Natural killer cell (primary cell): ENCODE measurements around the gene PREP. TPM values are rescaled to one million over a fixed set of nuclear protein-coding genes. Genes with fewer than 3 reads are reported as not detected.
A peak's percentile ranks its signal among the peaks of the same experiment; 100 is the strongest.

Experiments used
- ATAC-seq, 3 donors: fragments of 150-1000 bp in 2 of 3; fragments of 200-7000 bp in 1 of 3; cut with Tn5 transposase; 1 replicate in 1 of 3; 2 replicates in 2 of 3; pipeline ENCODE4 v1.10.0; 2021; ENCODE audit warnings: mild to moderate bottlenecking in 2 of 3, moderate library complexity in 2 of 3
- DNase-seq, 2 donors: peaks; one replicate each; pipeline versions ENCODE4 v3.0.0 to v3.0.0-alpha.2; 2013 to 2021; ENCODE audit warnings: mixed read lengths in 1 of 2
- H3K27ac ChIP-seq: one replicate; pipeline ENCODE4 v1.5.1; 2013; ENCODE audit warnings: mild to moderate bottlenecking, low read length
- H3K27me3 ChIP-seq: one replicate; pipeline ENCODE4 v1.6.1; 2013; ENCODE audit warnings: low read length; ENCODE audit not compliant: control insufficient read depth, insufficient read depth
- H3K36me3 ChIP-seq: one replicate; pipeline ENCODE4 v1.6.1; 2013; ENCODE audit warnings: low read length; ENCODE audit not compliant: control insufficient read depth, insufficient read depth
- H3K4me1 ChIP-seq: one replicate; pipeline ENCODE4 v1.6.1; 2013; ENCODE audit warnings: low read length; ENCODE audit not compliant: control insufficient read depth, insufficient read depth
- H3K4me3 ChIP-seq: one replicate; pipeline ENCODE4 v1.5.1; 2013; ENCODE audit warnings: low read length
- H3K9me3 ChIP-seq: one replicate; pipeline ENCODE4 v1.6.1; 2013; ENCODE audit warnings: low read length; ENCODE audit not compliant: control insufficient read depth, insufficient read depth
- H3K27ac Mint-ChIP-seq, 2 donors: one replicate each; pipeline ENCODE4 v1.8.0; 2022; ENCODE audit warnings: mild to moderate bottlenecking in 2 of 2, mixed read lengths in 2 of 2, moderate library complexity in 1 of 2
- H3K27me3 Mint-ChIP-seq, 2 donors: one replicate each; pipeline ENCODE4 v1.8.0; 2022; ENCODE audit warnings: low read depth in 2 of 2, mixed read lengths in 2 of 2
- H3K36me3 Mint-ChIP-seq: one replicate; pipeline ENCODE4 v1.8.0; 2022; ENCODE audit warnings: mixed read lengths
- H3K4me1 Mint-ChIP-seq, 2 donors: one replicate each; pipeline ENCODE4 v1.8.0; 2022; ENCODE audit warnings: mixed read lengths in 2 of 2
- H3K4me3 Mint-ChIP-seq: one replicate; pipeline ENCODE4 v1.8.0; 2022; ENCODE audit warnings: mild to moderate bottlenecking, moderate library complexity, mixed read lengths
- H3K9me3 Mint-ChIP-seq, 2 donors: one replicate each; pipeline ENCODE4 v1.8.0; 2022; ENCODE audit warnings: mixed read lengths in 2 of 2
- CTCF ChIP-seq: fragments of 200-600 bp; IDR thresholded peaks from one replicate; pipeline ENCODE4 v1.8.0; 2022; ENCODE audit warnings: antibody characterized with exemption
- WGBS: methylation state at CpG from one replicate; pipeline ENCODE4 v1.1.7; 2013; ENCODE audit warnings: missing lambda C conversion rate; ENCODE audit not compliant: insufficient coverage; 5-methylcytosine and 5-hydroxymethylcytosine counted together
- intact Hi-C: fragments of 100-400 bp; cut with micrococcal nuclease; formaldehyde crosslinking; loops from one replicate; pipeline ENCODE4 v1.14.2; 2022
- total RNA-seq, 4 donors: library from RNA; stranded (reverse); fragments of 120-200 nt in 1 of 4; gene quantifications; one replicate each; pipeline versions ENCODE4 v1.2.3 to v1.2.4, GENCODE V29; 2013 to 2022

Gene PREP
- total RNA-seq, 3 donors from 2014 or later (not counting 1 experiment from before 2014, with no cell fraction given), result 30.0 to 42.9 (median 37.1) TPM

DNA sequence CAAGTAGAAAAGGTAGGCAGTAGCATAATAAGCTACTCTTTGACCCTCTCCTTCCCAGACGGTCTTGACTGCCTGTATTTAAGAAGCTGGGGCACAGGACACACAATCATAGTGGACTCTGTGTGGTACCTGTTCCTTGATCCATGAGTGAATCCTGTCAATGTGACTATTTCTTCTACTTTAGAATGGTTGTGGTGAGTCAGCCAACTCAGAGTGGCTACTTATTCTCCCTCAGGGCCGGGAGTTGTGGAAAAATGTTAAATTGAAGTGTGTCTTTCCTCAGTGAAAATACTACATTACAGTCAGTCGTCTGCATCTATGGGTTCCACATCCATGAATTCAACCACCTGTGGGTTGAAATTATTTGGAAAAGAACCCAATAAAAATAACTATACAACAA is 30.8 kb upstream of the PREP start:
- Histone ChIP-seq H3K27me3 (no peaks in the 10 kb centered on the region), H3K4me3 (no peak overlapping the region), H3K9me3 (no peaks in the 10 kb centered on the region), H3K4me1 (no peaks in the 10 kb centered on the region), H3K36me3 (no peaks in the 10 kb centered on the region), H3K27ac (no peak overlapping the region)
- Mint-ChIP-seq H3K4me1 (no peaks in the 10 kb centered on the region), H3K27me3 (no peaks in the 10 kb centered on the region), H3K36me3 (no peaks in the 10 kb centered on the region), H3K9me3 (no peaks in the 10 kb centered on the region), H3K27ac (no peak overlapping the region), H3K4me3 (no peak overlapping the region)
- intact Hi-C loops, result loop anchor here (5.0 kb wide), 1 partner anchor 869 kb away; no protein-coding TSS in a partner anchor
- no peak for TF ChIP-seq CTCF
- DNase-seq, result no peak
- no peak for ATAC-seq
- WGBS, result 77% methylated on average over 2 of the region's 3 CpGs

DNA sequence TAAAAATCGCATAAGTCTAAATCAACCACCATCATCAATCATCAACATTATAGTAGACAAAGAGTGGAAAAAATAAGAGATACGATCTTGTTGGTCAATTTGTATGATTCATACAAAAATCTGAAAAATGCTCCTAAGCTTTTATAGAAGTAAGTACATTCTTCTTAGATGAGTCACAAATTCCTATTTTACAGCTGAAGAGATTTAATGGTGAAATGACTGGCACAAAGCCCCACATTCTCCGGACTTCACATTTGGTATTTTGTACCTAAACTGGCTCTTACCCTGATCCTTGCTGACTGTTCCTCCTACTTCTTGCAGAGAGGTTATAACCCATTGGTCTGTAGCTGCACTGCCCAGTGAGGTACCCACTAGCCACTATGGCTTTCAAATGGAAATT is 29.9 kb upstream of the PREP start:
- no peak for TF ChIP-seq CTCF
- no peak for DNase-seq
- Histone ChIP-seq H3K27me3 (no peaks in the 10 kb centered on the region), H3K4me3 (no peak overlapping the region), H3K4me1 (no peaks in the 10 kb centered on the region), H3K36me3 (no peaks in the 10 kb centered on the region), H3K27ac (no peak overlapping the region), H3K9me3 (no peaks in the 10 kb centered on the region)
- 82% methylated on average over 1 of the region's 3 CpGs for WGBS
- H3K4me3 Mint-ChIP-seq, result no peak overlapping the region
- H3K9me3 Mint-ChIP-seq, result no peaks in the 10 kb centered on the region
- H3K4me1 Mint-ChIP-seq, result no peaks in the 10 kb centered on the region
- H3K27me3 Mint-ChIP-seq, result no peaks in the 10 kb centered on the region
- ATAC-seq, result no peak
- intact Hi-C loops, result loop anchor here (5.0 kb wide), 1 partner anchor 870 kb away; no protein-coding TSS in a partner anchor
- no peaks in the 10 kb centered on the region for H3K36me3 Mint-ChIP-seq
- H3K27ac Mint-ChIP-seq, result no peak overlapping the region

- H3K27me3 Mint-ChIP-seq, result no peaks in the 10 kb centered on the region
- WGBS, result 22% methylated on average over 2 of the region's 2 CpGs
- no peaks in the 10 kb centered on the region for H3K9me3 Mint-ChIP-seq
- H3K36me3 ChIP-seq, result no peaks in the 10 kb centered on the region
- no peak overlapping the region for H3K27ac ChIP-seq
- intact Hi-C loops, result loop anchor here (2.0 to 5.0 kb wide), 2 partner anchors 792 to 871 kb away; no protein-coding TSS in a partner anchor
- DNase-seq (peak in 1 of 2 donors; percentile 76), ATAC-seq (no peak)
- H3K27ac Mint-ChIP-seq, result no peak overlapping the region
- H3K4me3 Mint-ChIP-seq, result no peak overlapping the region
- H3K36me3 Mint-ChIP-seq, result no peaks in the 10 kb centered on the region
- no peak overlapping the region for H3K4me3 ChIP-seq
- H3K9me3 ChIP-seq, result no peaks in the 10 kb centered on the region
- TF ChIP-seq CTCF, result peak; percentile 68
- no peaks in the 10 kb centered on the region for H3K4me1 Mint-ChIP-seq
- no peaks in the 10 kb centered on the region for H3K27me3 ChIP-seq
- H3K4me1 ChIP-seq, result no peaks in the 10 kb centered on the region
These were observed 28.3 kb upstream of the PREP start for GRCh38 chr6:105431226-105431625.

DNA sequence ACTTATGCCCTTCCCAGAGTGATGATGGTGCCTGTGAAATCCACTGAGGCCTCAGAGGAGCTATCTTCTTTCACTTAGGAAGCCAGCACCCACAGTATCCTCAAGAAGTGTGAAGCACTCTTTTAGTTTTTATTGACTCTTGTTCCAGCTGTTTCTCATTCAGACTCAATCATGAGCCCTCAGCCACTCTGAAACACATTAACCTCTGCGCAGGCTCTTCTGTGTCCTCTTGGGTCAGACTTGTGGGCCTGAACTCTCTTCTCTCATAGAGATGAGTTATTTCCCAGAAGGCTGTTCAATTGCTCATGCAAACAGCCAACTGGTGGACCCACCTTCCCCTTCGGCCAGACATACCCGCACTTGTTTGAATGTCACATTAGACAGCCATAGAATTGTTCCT is 27.8 kb upstream of the PREP start:
- H3K4me3 Mint-ChIP-seq, result no peak overlapping the region
- no peak for ATAC-seq
- Histone ChIP-seq H3K4me1 (no peaks in the 10 kb centered on the region), H3K4me3 (no peak overlapping the region), H3K36me3 (no peaks in the 10 kb centered on the region), H3K9me3 (no peaks in the 10 kb centered on the region), H3K27me3 (no peaks in the 10 kb centered on the region), H3K27ac (no peak overlapping the region)
- TF ChIP-seq CTCF, result no peak
- 95% methylated on average over 1 of the region's 3 CpGs for WGBS
- no peaks in the 10 kb centered on the region for H3K4me1 Mint-ChIP-seq
- H3K36me3 Mint-ChIP-seq, result no peaks in the 10 kb centered on the region
- no peaks in the 10 kb centered on the region for H3K27me3 Mint-ChIP-seq
- intact Hi-C loops, result loop anchor here (2.0 to 5.0 kb wide), 2 partner anchors 792 to 872 kb away; no protein-coding TSS in a partner anchor
- no peak for DNase-seq
- H3K27ac Mint-ChIP-seq, result no peak overlapping the region
- H3K9me3 Mint-ChIP-seq, result no peaks in the 10 kb centered on the region
